CD4-positive, alpha-beta T cell (primary cell): Measurements from ENCODE around the gene AHNAK. TPM values are rescaled to one million over a fixed set of nuclear protein-coding genes. Genes with fewer than 3 reads are reported as not detected.

ENCODE experiments used
- ATAC-seq: fragments of 200-7000 bp; cut with Tn5 transposase; one replicate; pipeline ENCODE4 v1.10.0; 2022; ENCODE audit warnings: mild to moderate bottlenecking; ENCODE audit not compliant: poor library complexity
- CTCF ChIA-PET: fragments of 350-600 bp; sonication (Branson Sonifier 250); formaldehyde crosslinking; loops from one replicate; lab custom pipeline; 2021; ENCODE audit warnings: antibody characterized with exemption, inconsistent platforms; lab: Charles Lee
- POLR2A ChIA-PET: fragments of 350-600 bp; sonication (Branson Sonifier 250); formaldehyde crosslinking; loops from one replicate; lab custom pipeline; 2021; ENCODE audit warnings: antibody characterized with exemption, inconsistent platforms; lab: Charles Lee
- DNase-seq, 14 experiments: peaks; one replicate each; pipeline ENCODE4 v3.0.0-alpha.2; 2013 to 2020; ENCODE audit warnings: mixed read lengths in 2 of 14
- H3K27ac ChIP-seq, 2 donors: one replicate each; pipeline versions ENCODE4 v1.5.1 to v1.7.0; 2013; ENCODE audit warnings: low read length in 2 of 2, low read depth in 1 of 2, mild to moderate bottlenecking in 1 of 2
- H3K27me3 ChIP-seq, 2 experiments: 1 replicate in 1 of 2; 2 replicates in 1 of 2; pipeline versions ENCODE4 v1.6.1 to v1.7.0; 2013; ENCODE audit warnings: low read length in 2 of 2, control low read depth in 1 of 2, mild to moderate bottlenecking in 1 of 2, moderate library complexity in 1 of 2; ENCODE audit not compliant: insufficient read depth in 2 of 2, control insufficient read depth in 1 of 2
- H3K36me3 ChIP-seq: one replicate; pipeline ENCODE4 v1.6.1; 2013; ENCODE audit warnings: low read length, control low read depth; ENCODE audit not compliant: insufficient read depth
- H3K4me1 ChIP-seq: one replicate; pipeline ENCODE4 v1.6.1; 2013; ENCODE audit warnings: low read length, control low read depth; ENCODE audit not compliant: insufficient read depth
- H3K4me3 ChIP-seq: one replicate; pipeline ENCODE4 v1.5.1; 2013; ENCODE audit warnings: mild to moderate bottlenecking, low read length, moderate library complexity
- H3K9me3 ChIP-seq, 2 experiments: 1 replicate in 1 of 2; 2 replicates in 1 of 2; pipeline versions ENCODE4 v1.6.1 to v1.7.0; 2013; ENCODE audit warnings: low read length in 2 of 2, mild to moderate bottlenecking in 2 of 2, control low read depth in 1 of 2, moderate library complexity in 1 of 2; ENCODE audit not compliant: control insufficient read depth in 1 of 2, insufficient read depth in 1 of 2
- H3K27ac Mint-ChIP-seq: one replicate; pipeline ENCODE4 v1.8.0; 2020; ENCODE audit warnings: mixed read lengths
- H3K27me3 Mint-ChIP-seq: one replicate; pipeline ENCODE4 v1.8.0; 2021; ENCODE audit warnings: mixed read lengths
- H3K36me3 Mint-ChIP-seq: one replicate; pipeline ENCODE4 v1.8.0; 2021; ENCODE audit warnings: low read depth, mixed read lengths
- H3K4me1 Mint-ChIP-seq: one replicate; pipeline ENCODE4 v1.8.0; 2021; ENCODE audit warnings: low read depth, mixed read lengths
- H3K4me3 Mint-ChIP-seq: one replicate; pipeline ENCODE4 v1.8.0; 2020; ENCODE audit warnings: mild to moderate bottlenecking, mixed read lengths
- H3K9me3 Mint-ChIP-seq: one replicate; pipeline ENCODE4 v1.8.0; 2020; ENCODE audit warnings: mixed read lengths
- CTCF ChIP-seq: fragments of 200-600 bp; IDR thresholded peaks from one replicate; pipeline ENCODE4 v1.8.0; 2022; ENCODE audit warnings: antibody characterized with exemption, mild to moderate bottlenecking
- intact Hi-C, 2 experiments: fragments of 100-400 bp; cut with DNase I in 1 of 2; cut with micrococcal nuclease in 1 of 2; formaldehyde crosslinking; loops; one replicate each; pipeline versions ENCODE4 v1.15.1 to v1.9.0; 2023 to 2025; cut with DNase I, micrococcal nuclease
- total RNA-seq, 174 experiments: library from RNA in 2 of 174; stranded (reverse) in 2 of 174; gene quantifications; one replicate each; pipeline ENCODE4 v1.2.3 and lab custom pipeline; 2021 to 2026

Gene AHNAK
- total RNA-seq, 2 experiments from 2014 or later: 320 to 332 TPM

GRCh38 chr11:62574363-62575071, 27.9 kb upstream of the AHNAK start:
- intact Hi-C loops: loop anchor here (1.0 to 2.0 kb wide), 2 partner anchors 16 to 17 kb away; partner anchors contain the start of gene TUT1 (in 2 of the 2)
- H3K27me3 Mint-ChIP-seq: no peaks in the 10 kb centered on the region
- POLR2A ChIA-PET: interaction anchor here (0.6 to 5.8 kb wide), 50 partner anchors 9 to 1743 kb away, joined by 3 to 127 read pairs (median 5); partner anchors contain the start of genes AHNAK, B3GAT3, C11orf98 and CSKMT
- peak overlapping the region; percentile 82 for H3K4me3 ChIP-seq
- H3K4me1 ChIP-seq: peaks cover 48% of the 10 kb centered on the region
- H3K9me3 ChIP-seq: no peaks in the 10 kb centered on the region
- no peaks in the 10 kb centered on the region for H3K9me3 Mint-ChIP-seq
- CTCF ChIA-PET: interaction anchor here (1.3 to 3.0 kb wide), 6 partner anchors 14 to 213 kb away, joined by 3 to 14 read pairs (median 10); partner anchors contain the start of genes TMEM179B and TUT1
- peak overlapping the region; percentile 93 for H3K4me3 Mint-ChIP-seq
- peak; percentile 7 for ATAC-seq
- H3K27ac Mint-ChIP-seq: peak overlapping the region; percentile 89
- peaks cover 91% of the 10 kb centered on the region for H3K36me3 Mint-ChIP-seq
- TF ChIP-seq CTCF: no peak
- peaks cover 62% of the 10 kb centered on the region for H3K36me3 ChIP-seq
- H3K4me1 Mint-ChIP-seq: peaks cover 53% of the 10 kb centered on the region
- DNase-seq: peak in 3 of 14 experiments; percentile 24 to 46 (median 41)
- peak overlapping the region; percentile 59 to 68 for H3K27ac ChIP-seq
- H3K27me3 ChIP-seq: no peaks in the 10 kb centered on the region

- Histone ChIP-seq H3K27me3 (no peaks in the 10 kb centered on the region), H3K36me3 (peaks cover 62% of the 10 kb centered on the region), H3K4me3 (peak within 1 kb of the TSS; percentile 82), H3K4me1 (peaks cover 48% of the 10 kb centered on the region), H3K27ac (peak within 1 kb of the TSS; percentile 76 to 83), H3K9me3 (no peaks in the 10 kb centered on the region)
- H3K36me3 Mint-ChIP-seq: peaks cover 89% of the 10 kb centered on the region
- peak within 1 kb of the TSS; percentile 89 for H3K27ac Mint-ChIP-seq
- intact Hi-C loops: loop anchor here (1.0 to 2.0 kb wide), 3 partner anchors 17 to 22 kb away; partner anchors contain the start of gene TUT1 (in 2 of the 2)
- peak within 1 kb of the TSS; percentile 93 for H3K4me3 Mint-ChIP-seq
- ATAC-seq (peak; percentile 94), DNase-seq (peak; percentile 95 to 100 (median 97))
- no peaks in the 10 kb centered on the region for H3K9me3 Mint-ChIP-seq
- POLR2A ChIA-PET: interaction anchor here (0.6 to 5.8 kb wide), 49 partner anchors 9 to 1744 kb away, joined by 3 to 127 read pairs (median 5); partner anchors contain the start of genes AHNAK, B3GAT3, C11orf98 and CSKMT
- CTCF ChIA-PET: interaction anchor here (1.3 to 3.0 kb wide), 7 partner anchors 13 to 214 kb away, joined by 3 to 14 read pairs (median 9); partner anchors contain the start of genes MTA2, TMEM179B and TUT1
- H3K27me3 Mint-ChIP-seq: no peaks in the 10 kb centered on the region
- peaks cover 55% of the 10 kb centered on the region for H3K4me1 Mint-ChIP-seq
- no peak for TF ChIP-seq CTCF
These were observed 27.2 kb upstream of the AHNAK start, which contains the start of gene EEF1G for GRCh38 chr11:62573592-62574362. TSS of gene EEF1G (minus strand) at chr11:62573891. CDS start at chr11:62573842, 49 bp downstream.
